A549 (cell line): Measurements from ENCODE around the gene CDH18.

Source experiments
- KDM1A ChIP-seq: fragments of 200-600 bp; sonication (generic); IDR thresholded peaks from 2 replicates; pipeline ENCODE4 v1.6.1; 2016; ENCODE audit warnings: low read depth, mild to moderate bottlenecking
- KDM5A ChIP-seq: fragments of 200-600 bp; sonication (generic); IDR thresholded peaks from 2 replicates; pipeline ENCODE4 v1.6.1; 2016; ENCODE audit warnings: antibody characterized with exemption, mild to moderate bottlenecking

DNA sequence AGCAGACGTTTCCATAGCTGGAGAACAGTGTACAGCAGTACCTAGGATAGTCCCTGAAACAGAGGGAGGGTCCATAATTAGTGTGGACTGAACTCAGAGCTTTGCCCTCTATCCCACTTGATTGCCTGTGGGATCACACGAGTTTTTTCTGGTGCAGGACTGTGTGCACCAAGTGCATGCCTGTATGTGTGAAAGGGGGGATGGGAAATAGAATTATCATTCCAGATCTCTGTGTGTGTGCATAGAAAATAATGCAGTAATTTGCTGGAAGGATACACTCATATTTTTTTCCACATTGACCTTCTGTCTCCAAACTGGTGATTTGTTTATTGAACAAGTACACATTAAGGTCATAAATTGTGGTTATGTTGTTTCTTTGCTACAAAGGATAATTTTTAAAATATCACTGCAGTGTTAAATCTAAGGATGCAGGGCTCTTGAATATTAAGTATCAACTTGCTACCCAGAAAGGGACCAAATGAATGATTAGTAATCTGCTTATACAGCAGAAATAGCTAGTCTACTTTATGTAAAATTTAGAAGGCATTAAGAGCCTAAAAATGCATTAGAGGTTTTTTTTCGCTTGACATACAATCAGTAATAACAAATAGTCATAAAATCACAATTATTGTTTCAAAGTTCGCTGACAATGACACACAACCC lies 292.9 kb downstream of the CDH18 start:
- TF ChIP-seq KDM1A (no peak), KDM5A (no peak)
